Erythroblast (primary cell): ENCODE measurements around the gene TWIST2.

Source experiments
- GATA1 ChIP-seq: IDR thresholded peaks from 2 replicates; pipeline ENCODE4 v1.6.1; 2011; ENCODE audit warnings: low read depth, mild to moderate bottlenecking, control low read depth, low read length, moderate library complexity
- POLR2A ChIP-seq: IDR thresholded peaks from 2 replicates; pipeline ENCODE4 v1.6.1; 2011; ENCODE audit warnings: mild to moderate bottlenecking, low read length

DNA sequence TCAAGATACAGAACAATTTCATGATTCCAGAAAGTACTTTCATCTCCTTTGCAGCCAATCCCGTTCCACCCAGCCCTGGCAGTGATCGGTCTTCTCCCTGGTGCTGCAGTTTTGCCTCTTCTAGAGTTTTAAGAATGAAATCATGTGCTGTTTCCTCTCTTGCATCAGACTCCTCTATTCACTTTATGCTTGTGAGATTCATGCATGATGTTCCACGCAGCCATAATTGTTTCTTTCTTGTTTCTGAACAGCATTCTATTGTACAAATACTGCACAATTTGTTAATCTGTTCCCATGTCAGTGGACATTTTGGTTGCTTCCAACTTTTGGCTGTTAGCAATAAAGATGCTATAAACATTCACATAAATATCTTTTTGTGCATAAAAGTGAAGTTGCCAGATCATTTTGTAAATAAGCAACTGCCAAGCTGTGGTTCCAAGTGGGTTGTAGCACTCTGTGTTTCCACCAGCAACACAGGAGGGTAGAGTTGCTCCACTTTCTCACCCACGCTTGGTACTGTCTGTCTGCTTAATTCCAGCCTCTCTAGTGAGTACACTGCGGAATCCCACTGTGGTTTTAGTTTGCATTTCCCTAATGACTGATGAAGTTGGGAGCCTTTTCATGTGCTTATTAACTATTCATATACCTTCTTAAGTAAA, 104.5 kb downstream of the TWIST2 start:
- TF ChIP-seq POLR2A = no peak
- TF ChIP-seq GATA1 = no peak
